ENCODE data around the gene GRK5.

GRK5 gene

DNA sequence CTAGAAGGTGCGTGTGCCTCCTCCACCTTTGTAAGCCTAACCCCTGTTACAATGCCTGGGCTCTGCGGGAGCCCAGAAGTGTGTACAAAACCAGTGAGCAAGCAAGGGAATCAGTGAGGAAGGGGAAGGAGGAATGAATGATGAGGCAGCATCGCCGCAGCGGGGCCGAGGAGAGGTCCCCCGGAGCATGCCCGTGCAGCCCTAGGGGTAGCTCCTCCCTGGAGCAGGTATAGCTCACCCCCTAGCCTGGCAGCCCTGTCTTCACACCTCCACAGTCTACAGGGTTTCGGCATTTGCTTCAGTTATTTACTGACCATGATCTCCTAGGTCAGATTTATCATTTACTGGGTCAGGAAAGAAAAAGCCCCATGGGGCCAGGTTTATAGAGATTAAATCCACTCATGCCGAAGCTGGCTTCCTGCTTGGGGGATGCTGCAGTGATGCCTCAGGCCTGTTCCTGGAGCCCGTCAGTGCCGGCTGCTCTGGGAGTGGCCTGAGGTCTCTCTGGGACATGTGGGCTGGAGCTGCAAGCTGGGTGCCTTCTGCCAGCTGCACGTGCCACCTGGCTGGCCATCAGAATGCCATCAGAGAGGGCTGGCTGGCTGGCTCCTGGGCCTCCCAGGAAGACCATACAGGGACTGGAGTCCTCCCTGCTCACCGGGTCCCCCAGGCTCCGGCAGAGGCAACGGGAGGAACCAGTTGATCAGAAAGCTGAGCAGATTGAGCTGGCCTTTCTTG, 138.9 kb downstream of the GRK5 start:
- Histone ChIP-seq H3K4me2 (ENCODE audit: low read length) (no peak overlapping the region), H2AFZ (ENCODE audit: low read depth, low read length) (no peak overlapping the region), H4K20me1 (ENCODE audit: insufficient read depth, low read length) (no peaks in the 10 kb centered on the region), H3K9me3 (ENCODE audit: insufficient read depth, low read length) (no peaks in the 10 kb centered on the region), H3K79me2 (ENCODE audit: low read length) (no peaks in the 10 kb centered on the region), H3K36me3 (replicated peaks; ENCODE audit: low read depth, low read length) (no peaks in the 10 kb centered on the region), H3K27me3 (ENCODE audit: low read depth, low read length) (no peaks in the 10 kb centered on the region), H3K4me3 (ENCODE audit: low read length) (no peak overlapping the region), H3K27ac (ENCODE audit: low read length) (no peak overlapping the region), H3K4me1 (ENCODE audit: low read length) (no peaks in the 10 kb centered on the region), H3K9ac (ENCODE audit: low read length) (no peak overlapping the region)
- TF ChIP-seq EZH2phosphoT487 (IDR thresholded peaks at IDR 0.05; ENCODE audit: low read depth) (no peak), CTCF (IDR thresholded peaks at IDR 0.05; ENCODE audit: low read depth, low read length) (no peak)

DNA sequence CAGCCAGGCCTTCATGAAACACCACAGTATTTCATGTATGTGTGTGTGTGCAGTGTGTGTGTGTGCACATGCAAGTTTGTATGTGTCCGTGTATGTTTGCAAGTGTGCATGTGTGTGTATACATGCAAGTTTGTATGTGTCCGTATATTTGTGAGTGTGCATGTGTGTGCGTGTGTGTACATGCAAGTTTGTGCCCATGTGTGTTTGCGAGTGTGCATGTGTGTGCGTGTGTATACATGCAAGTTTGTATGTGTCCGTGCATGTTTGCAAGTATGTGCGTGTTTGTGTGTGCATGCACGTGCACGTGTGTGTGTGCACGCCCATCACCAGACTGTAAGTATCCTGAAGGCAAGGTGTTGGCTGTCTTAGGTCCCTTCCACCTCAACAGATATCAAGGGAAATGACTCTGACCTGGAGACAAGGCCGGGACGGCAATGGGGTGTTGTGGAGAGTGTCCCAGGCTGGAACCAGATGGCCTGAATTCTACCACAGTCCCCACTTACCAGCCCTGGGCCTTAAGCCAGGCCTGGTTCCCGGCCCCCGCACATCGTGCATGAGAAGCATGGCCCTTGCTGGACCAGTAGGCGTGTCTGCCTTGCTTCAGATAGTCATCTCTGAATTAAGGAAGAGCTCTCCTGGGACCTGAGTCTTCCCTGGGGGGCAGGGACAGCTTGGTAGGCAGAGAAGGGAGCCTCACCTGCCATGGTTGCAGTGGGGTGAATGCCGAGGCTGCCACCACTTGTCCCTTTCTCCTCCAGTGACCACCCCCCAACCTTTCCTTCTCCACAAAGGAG, 140.0 kb downstream of the GRK5 start:
- Histone ChIP-seq H4K20me1 (ENCODE audit: insufficient read depth, low read length) (no peaks in the 10 kb centered on the region), H3K27me3 (ENCODE audit: low read depth, low read length) (no peaks in the 10 kb centered on the region), H3K27ac (ENCODE audit: low read length) (no peak overlapping the region), H3K4me3 (ENCODE audit: low read length) (no peak overlapping the region), H3K4me2 (ENCODE audit: low read length) (no peak overlapping the region), H3K36me3 (replicated peaks; ENCODE audit: low read depth, low read length) (no peaks in the 10 kb centered on the region), H3K9me3 (ENCODE audit: insufficient read depth, low read length) (no peaks in the 10 kb centered on the region), H3K4me1 (ENCODE audit: low read length) (no peaks in the 10 kb centered on the region), H2AFZ (ENCODE audit: low read depth, low read length) (no peak overlapping the region), H3K9ac (ENCODE audit: low read length) (no peak overlapping the region), H3K79me2 (ENCODE audit: low read length) (no peaks in the 10 kb centered on the region)
- no peak for TF ChIP-seq CTCF (IDR thresholded peaks at IDR 0.05; ENCODE audit: low read depth, low read length)
- TF ChIP-seq EZH2phosphoT487 (IDR thresholded peaks at IDR 0.05; ENCODE audit: low read depth): no peak

DNA sequence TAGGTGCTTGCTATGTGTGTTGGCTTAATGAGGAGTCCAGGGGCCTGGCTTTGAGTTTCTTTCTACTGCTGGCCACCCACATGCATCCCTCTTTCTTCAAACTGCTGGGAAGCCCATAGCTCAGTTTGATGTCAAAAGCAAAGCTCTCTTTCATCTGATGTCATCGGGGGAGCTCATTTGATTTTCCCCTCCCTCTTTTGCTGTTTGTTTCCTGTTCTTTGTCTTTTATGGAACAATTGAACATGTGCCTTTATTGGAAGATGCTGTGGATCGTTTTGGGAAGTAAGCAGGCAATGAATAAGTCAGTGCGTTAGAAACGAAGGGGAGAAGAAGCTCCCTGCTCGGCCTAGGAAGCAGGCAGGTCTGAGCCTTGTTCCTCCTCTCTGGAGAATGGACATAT, 140.7 kb downstream of the GRK5 start:
- H4K20me1 ChIP-seq (ENCODE audit: insufficient read depth, low read length): no peaks in the 10 kb centered on the region
- no peaks in the 10 kb centered on the region for H3K36me3 ChIP-seq (replicated peaks; ENCODE audit: low read depth, low read length)
- no peaks in the 10 kb centered on the region for H3K4me1 ChIP-seq (ENCODE audit: low read length)
- no peaks in the 10 kb centered on the region for H3K27me3 ChIP-seq (ENCODE audit: low read depth, low read length)
- no peak overlapping the region for H2AFZ ChIP-seq (ENCODE audit: low read depth, low read length)
- H3K9ac ChIP-seq (ENCODE audit: low read length): no peak overlapping the region
- H3K9me3 ChIP-seq (ENCODE audit: insufficient read depth, low read length): no peaks in the 10 kb centered on the region
- H3K4me3 ChIP-seq (ENCODE audit: low read length): no peak overlapping the region
- no peaks in the 10 kb centered on the region for H3K79me2 ChIP-seq (ENCODE audit: low read length)
- no peak overlapping the region for H3K27ac ChIP-seq (ENCODE audit: low read length)
- H3K4me2 ChIP-seq (ENCODE audit: low read length): no peak overlapping the region
- TF ChIP-seq EZH2phosphoT487 (IDR thresholded peaks at IDR 0.05; ENCODE audit: low read depth) (no peak), CTCF (IDR thresholded peaks at IDR 0.05; ENCODE audit: low read depth, low read length) (no peak)

GRCh38 chr10:119348516-119349240, 141.3 kb downstream of the GRK5 start:
- H3K4me3 ChIP-seq (ENCODE audit: low read length): no peak overlapping the region
- no peak overlapping the region for H2AFZ ChIP-seq (ENCODE audit: low read depth, low read length)
- no peaks in the 10 kb centered on the region for H3K79me2 ChIP-seq (ENCODE audit: low read length)
- no peaks in the 10 kb centered on the region for H3K9me3 ChIP-seq (ENCODE audit: insufficient read depth, low read length)
- no peaks in the 10 kb centered on the region for H3K27me3 ChIP-seq (ENCODE audit: low read depth, low read length)
- H4K20me1 ChIP-seq (ENCODE audit: insufficient read depth, low read length): no peaks in the 10 kb centered on the region
- no peak overlapping the region for H3K9ac ChIP-seq (ENCODE audit: low read length)
- no peaks in the 10 kb centered on the region for H3K36me3 ChIP-seq (replicated peaks; ENCODE audit: low read depth, low read length)
- H3K27ac ChIP-seq (ENCODE audit: low read length): no peak overlapping the region
- no peak overlapping the region for H3K4me2 ChIP-seq (ENCODE audit: low read length)
- TF ChIP-seq EZH2phosphoT487 (IDR thresholded peaks at IDR 0.05; ENCODE audit: low read depth) (no peak), CTCF (IDR thresholded peaks at IDR 0.05; ENCODE audit: low read depth, low read length) (no peak)
- no peaks in the 10 kb centered on the region for H3K4me1 ChIP-seq (ENCODE audit: low read length)

All from OCI-LY3 (cell line).